Astrocyte (in vitro differentiated cells and primary cell): ENCODE results near the gene PARVB. TPM values are rescaled to one million over a fixed set of nuclear protein-coding genes. Genes with fewer than 3 reads are reported as not detected.

Experiments
- DNase-seq: peaks from one replicate; pipeline ENCODE4 v3.0.0-alpha.2; 2010; ENCODE audit warnings: low read depth
- FAIRE-seq: peaks from 2 replicates; lab custom pipeline; 2011; peaks lifted over from hg19 to GRCh38; lab: Jason Lieb, UNC
- H2AFZ ChIP-seq: 2 replicates; pipeline ENCODE4 v1.6.0; 2012; ENCODE audit warnings: low read depth, low read length, inconsistent platforms
- H3K27ac ChIP-seq: 2 replicates; pipeline ENCODE4 v1.5.1; 2011; ENCODE audit warnings: low read depth, low read length, inconsistent platforms
- H3K27me3 ChIP-seq: 2 replicates; pipeline ENCODE4 v1.6.0; 2011; ENCODE audit warnings: low read length, inconsistent platforms; ENCODE audit not compliant: insufficient read depth
- H3K36me3 ChIP-seq: 2 replicates; pipeline ENCODE4 v1.5.1; 2011; ENCODE audit warnings: low read length, inconsistent platforms; ENCODE audit not compliant: insufficient read depth
- H3K4me1 ChIP-seq: 2 replicates; pipeline ENCODE4 v1.5.1; 2011; ENCODE audit warnings: low read length, inconsistent platforms; ENCODE audit not compliant: insufficient read depth
- H3K4me2 ChIP-seq: 2 replicates; pipeline ENCODE4 v1.6.0; 2012; ENCODE audit warnings: low read length, inconsistent platforms
- H3K4me3 ChIP-seq: 2 replicates; pipeline ENCODE4 v1.5.1; 2011; ENCODE audit warnings: low read depth, mild to moderate bottlenecking, low read length, inconsistent platforms; ENCODE audit not compliant: insufficient read depth
- H3K79me2 ChIP-seq: 2 replicates; pipeline ENCODE4 v1.6.0; 2012; ENCODE audit warnings: mild to moderate bottlenecking, low read length, inconsistent platforms; ENCODE audit not compliant: insufficient read depth
- H3K9ac ChIP-seq: 2 replicates; pipeline ENCODE4 v1.6.0; 2012; ENCODE audit warnings: mild to moderate bottlenecking, low read length, inconsistent platforms
- H3K9me3 ChIP-seq: 2 replicates; pipeline ENCODE4 v1.5.1; 2012; ENCODE audit warnings: low read depth, mild to moderate bottlenecking, low read length, inconsistent platforms; ENCODE audit not compliant: insufficient read depth
- H4K20me1 ChIP-seq: 2 replicates; pipeline ENCODE4 v1.6.0; 2012; ENCODE audit warnings: low read length, inconsistent platforms; ENCODE audit not compliant: insufficient read depth
- H3K27ac Mint-ChIP-seq: one replicate; pipeline ENCODE4 v1.8.0; 2021; ENCODE audit warnings: mild to moderate bottlenecking, mixed read lengths; ENCODE audit not compliant: unreplicated experiment
- H3K27me3 Mint-ChIP-seq: one replicate; pipeline ENCODE4 v1.8.0; 2021; ENCODE audit warnings: low read depth, mixed read lengths; ENCODE audit not compliant: unreplicated experiment
- H3K36me3 Mint-ChIP-seq: one replicate; pipeline ENCODE4 v1.8.0; 2021; ENCODE audit warnings: low read depth, mixed read lengths; ENCODE audit not compliant: unreplicated experiment
- H3K4me1 Mint-ChIP-seq: one replicate; pipeline ENCODE4 v1.8.0; 2021; ENCODE audit warnings: low read depth, mixed read lengths; ENCODE audit not compliant: unreplicated experiment
- H3K4me3 Mint-ChIP-seq: one replicate; pipeline ENCODE4 v1.8.0; 2021; ENCODE audit warnings: mild to moderate bottlenecking, moderate library complexity, mixed read lengths; ENCODE audit not compliant: unreplicated experiment
- H3K9me3 Mint-ChIP-seq: one replicate; pipeline ENCODE4 v1.8.0; 2021; ENCODE audit warnings: mild to moderate bottlenecking, mixed read lengths; ENCODE audit not compliant: unreplicated experiment
- CTCF ChIP-seq: IDR thresholded peaks from 2 replicates; pipeline ENCODE4 v1.5.1; 2011; ENCODE audit warnings: low read depth, mild to moderate bottlenecking, inconsistent platforms, low read length, moderate library complexity; ENCODE audit not compliant: insufficient read depth
- EZH2 ChIP-seq: IDR thresholded peaks from 2 replicates; pipeline ENCODE4 v1.6.1; 2012; ENCODE audit warnings: mild to moderate bottlenecking, low read length, inconsistent platforms; ENCODE audit not compliant: insufficient read depth
- total RNA-seq: library from RNA; stranded (reverse); gene quantifications from 2 replicates; pipeline ENCODE4 v1.2.1, GENCODE V29; 2021

PARVB gene
- total RNA-seq, 1 donor from 2014 or later: 22.0 TPM

- peaks cover 3% of the 10 kb centered on the region for H3K36me3 ChIP-seq
- no peak overlapping the region for H2AFZ ChIP-seq
- H3K4me1 ChIP-seq: no peaks in the 10 kb centered on the region
- H3K4me3 ChIP-seq: no peak overlapping the region
- no peak for FAIRE-seq
- no peak overlapping the region for H3K9ac ChIP-seq
- H3K27ac ChIP-seq: no peak overlapping the region
- no peak overlapping the region for H3K4me2 ChIP-seq
- Mint-ChIP-seq H3K4me3 (no peak overlapping the region), H3K36me3 (peaks cover 11% of the 10 kb centered on the region), H3K27ac (no peak overlapping the region), H3K4me1 (peaks cover 1% of the 10 kb centered on the region), H3K9me3 (peaks cover 5% of the 10 kb centered on the region), H3K27me3 (no peaks in the 10 kb centered on the region)
- H3K27me3 ChIP-seq: no peaks in the 10 kb centered on the region
- peaks cover 2% of the 10 kb centered on the region for H4K20me1 ChIP-seq
- TF ChIP-seq EZH2: no peak
- TF ChIP-seq CTCF: no peak
- no peaks in the 10 kb centered on the region for H3K79me2 ChIP-seq
- H3K9me3 ChIP-seq: no peaks in the 10 kb centered on the region
- no peak for DNase-seq
These were observed 22.6 kb upstream of the PARVB start for GRCh38 chr22:44001521-44001920.

DNA sequence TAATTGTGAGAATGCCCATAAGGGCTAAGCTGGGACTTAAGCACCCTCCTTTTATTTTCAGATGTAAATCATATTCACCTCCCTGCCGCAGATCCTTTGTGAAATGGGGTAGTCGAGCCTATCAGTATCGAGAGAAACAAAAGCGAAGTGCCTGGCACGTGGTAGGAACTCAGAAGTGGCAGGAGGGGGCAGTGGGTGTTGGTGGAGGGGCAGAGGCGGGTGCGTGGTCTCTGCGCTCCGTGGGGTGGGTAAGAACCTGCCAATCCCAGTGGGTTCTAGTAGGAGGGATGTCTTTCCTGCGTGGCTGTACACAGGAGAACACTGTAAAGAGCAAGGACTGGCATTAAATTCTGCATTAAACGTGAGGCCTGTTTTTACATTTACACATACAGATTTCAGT is 21.8 kb upstream of the PARVB start:
- FAIRE-seq: no peak
- H3K9ac ChIP-seq: no peak overlapping the region

More for the DNA sequence above, 21.8 kb upstream of the PARVB start:
- Histone ChIP-seq H3K36me3 (peaks cover under 1% of the 10 kb centered on the region), H3K9me3 (no peaks in the 10 kb centered on the region), H3K27ac (no peak overlapping the region), H2AFZ (no peak overlapping the region), H3K4me1 (no peaks in the 10 kb centered on the region), H3K79me2 (no peaks in the 10 kb centered on the region), H4K20me1 (no peaks in the 10 kb centered on the region), H3K4me2 (no peak overlapping the region), H3K27me3 (no peaks in the 10 kb centered on the region), H3K4me3 (no peak overlapping the region)
- no peak for DNase-seq
- Mint-ChIP-seq H3K27me3 (no peaks in the 10 kb centered on the region), H3K4me3 (no peak overlapping the region), H3K36me3 (peaks cover 16% of the 10 kb centered on the region), H3K9me3 (peaks cover 5% of the 10 kb centered on the region), H3K4me1 (peaks cover 1% of the 10 kb centered on the region), H3K27ac (no peak overlapping the region)
- TF ChIP-seq CTCF: no peak
- no peak for TF ChIP-seq EZH2
